GM12878 (cell line): ENCODE measurements around the gene ANKRD13C. TPM values are rescaled to one million over a fixed set of nuclear protein-coding genes. Genes with fewer than 3 reads are reported as not detected.

Experiments used
- HDAC6 ChIP-seq: fragments of 200-600 bp; sonication (generic); IDR thresholded peaks from one replicate; pipeline ENCODE4 v1.8.0; 2017; ENCODE audit warnings: antibody characterized with exemption; ENCODE audit not compliant: unreplicated experiment
- NFIC ChIP-seq: IDR thresholded peaks from 2 replicates; pipeline ENCODE4 v1.6.1; 2012; ENCODE audit warnings: low read depth, mild to moderate bottlenecking, inconsistent platforms, low read length, moderate library complexity
- PAX8 ChIP-seq: fragments of 450-650 bp; IDR thresholded peaks from 2 replicates; pipeline ENCODE4 v1.6.1; 2017; ENCODE audit warnings: mild to moderate bottlenecking, moderate library complexity
- RB1 ChIP-seq: fragments of 450-650 bp; formaldehyde crosslinking; IDR thresholded peaks from 2 replicates; pipeline ENCODE4 v1.6.1; 2017; ENCODE audit warnings: mild to moderate bottlenecking, borderline replicate concordance
- ZBTB40 ChIP-seq: fragments of 450-650 bp; IDR thresholded peaks from 2 replicates; pipeline ENCODE4 v1.6.1; 2016; ENCODE audit warnings: mild to moderate bottlenecking, moderate library complexity, borderline replicate concordance
- ZNF592 ChIP-seq: fragments of 450-650 bp; IDR thresholded peaks from 2 replicates; pipeline ENCODE4 v1.6.1; 2017; ENCODE audit warnings: mild to moderate bottlenecking, moderate library complexity
- polyA plus RNA-seq, 11 experiments: library from polyadenylated mRNA; depleted of rRNA in 4 of 11; unstranded in 6 of 11; stranded (reverse) in 5 of 11; fragments of >200 nt; fragmentation: Nextera tagmentation in 4 of 11; fragmentation: Illumina TruSeq in 1 of 11; extraction: Ambion mirVana in 4 of 11; extraction: Trizol in 1 of 11; gene quantifications; 1 replicate in 1 of 11; 2 replicates in 10 of 11; pipeline versions ENCODE4 v1.2.1 to v1.2.3, GENCODE V29; 2011 to 2016; ENCODE audit warnings: inconsistent platforms in 2 of 11, missing spikeins in 2 of 11, low read depth in 1 of 11
- total RNA-seq, 4 experiments: library from RNA; depleted of rRNA in 3 of 4; stranded (reverse); fragments of >200 nt in 3 of 4; fragmentation: Illumina TruSeq in 1 of 4; extraction: Trizol in 1 of 4; gene quantifications; 2 replicates each; pipeline versions ENCODE4 v1.2.1 to v1.2.3, GENCODE V29; 2013 to 2021

ANKRD13C gene
- total and polyA plus RNA-seq, 10 of the 15 experiments (the other 5 are each of a cell fraction or from before 2014, with no cell fraction given), result 3.7 to 24.4 (median 14.1) TPM

GRCh38 chr1:70231475-70231874, 123.0 kb downstream of the ANKRD13C start (continued):
- no peak for TF ChIP-seq ZNF592
- no peak for TF ChIP-seq ZBTB40
- TF ChIP-seq HDAC6, result no peak
- TF ChIP-seq PAX8, result no peak
- TF ChIP-seq RB1, result no peak
- no peak for TF ChIP-seq NFIC
